ENCODE results near the gene EPHA5.

DNA sequence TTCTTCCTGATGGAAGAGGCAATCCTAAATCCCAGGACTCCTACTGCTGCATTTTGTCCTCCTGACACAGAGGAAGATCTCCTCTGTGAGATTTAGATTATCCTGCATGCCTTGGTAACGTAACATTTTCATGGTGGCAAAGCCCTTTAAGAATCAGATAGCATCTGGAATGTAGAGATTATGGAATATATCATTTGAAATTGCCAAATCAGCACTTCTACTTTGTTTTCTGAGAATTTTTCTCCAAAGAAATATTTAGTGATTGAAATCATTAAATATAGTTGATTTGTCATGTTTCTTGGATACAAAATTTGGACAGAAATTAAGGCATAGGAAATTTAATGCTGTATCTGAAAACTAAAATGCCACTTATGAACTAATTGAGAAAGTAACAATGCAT is 326.9 kb downstream of the EPHA5 start:
- TF ChIP-seq POLR2A (IDR thresholded peaks at IDR 0.05) (no peak), EP300 (IDR thresholded peaks at IDR 0.05) (no peak)
- TF ChIP-seq, protein P1, sequence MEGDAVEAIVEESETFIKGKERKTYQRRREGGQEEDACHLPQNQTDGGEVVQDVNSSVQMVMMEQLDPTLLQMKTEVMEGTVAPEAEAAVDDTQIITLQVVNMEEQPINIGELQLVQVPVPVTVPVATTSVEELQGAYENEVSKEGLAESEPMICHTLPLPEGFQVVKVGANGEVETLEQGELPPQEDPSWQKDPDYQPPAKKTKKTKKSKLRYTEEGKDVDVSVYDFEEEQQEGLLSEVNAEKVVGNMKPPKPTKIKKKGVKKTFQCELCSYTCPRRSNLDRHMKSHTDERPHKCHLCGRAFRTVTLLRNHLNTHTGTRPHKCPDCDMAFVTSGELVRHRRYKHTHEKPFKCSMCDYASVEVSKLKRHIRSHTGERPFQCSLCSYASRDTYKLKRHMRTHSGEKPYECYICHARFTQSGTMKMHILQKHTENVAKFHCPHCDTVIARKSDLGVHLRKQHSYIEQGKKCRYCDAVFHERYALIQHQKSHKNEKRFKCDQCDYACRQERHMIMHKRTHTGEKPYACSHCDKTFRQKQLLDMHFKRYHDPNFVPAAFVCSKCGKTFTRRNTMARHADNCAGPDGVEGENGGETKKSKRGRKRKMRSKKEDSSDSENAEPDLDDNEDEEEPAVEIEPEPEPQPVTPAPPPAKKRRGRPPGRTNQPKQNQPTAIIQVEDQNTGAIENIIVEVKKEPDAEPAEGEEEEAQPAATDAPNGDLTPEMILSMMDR (IDR thresholded peaks at IDR 0.05): no peak
